Upper lobe of left lung (tissue), 6 donors: ENCODE results near the gene AHSG. TPM values are rescaled to one million over a fixed set of nuclear protein-coding genes. Genes with fewer than 3 reads are reported as not detected.

ENCODE experiments used
- ATAC-seq, 2 donors: fragments of 200-7000 bp; cut with Tn5 transposase; one replicate each; pipeline ENCODE4 v1.9.1; 2022; ENCODE audit warnings: mild to moderate bottlenecking in 2 of 2, moderate library complexity in 2 of 2; ENCODE audit not compliant: low FRiP score in 2 of 2
- DNase-seq, 2 donors: peaks; one replicate each; pipeline ENCODE4 v3.0.0-alpha.2; 2019 to 2020
- H3K27ac ChIP-seq, 4 donors: fragments of 200-600 bp; sonication (generic); one replicate each; pipeline ENCODE4 v1.5.1; 2016 to 2019
- H3K27me3 ChIP-seq, 4 donors: fragments of 200-600 bp; sonication (generic); one replicate each; pipeline ENCODE4 v1.5.1; 2017 to 2019
- H3K36me3 ChIP-seq, 4 donors: fragments of 200-600 bp; sonication (generic); one replicate each; pipeline ENCODE4 v1.5.1; 2016 to 2019
- H3K4me1 ChIP-seq, 4 donors: fragments of 200-600 bp; sonication (generic); one replicate each; pipeline ENCODE4 v1.5.1; 2018 to 2019
- H3K4me3 ChIP-seq, 4 donors: fragments of 200-600 bp; sonication (generic); one replicate each; pipeline ENCODE4 v1.5.1; 2017 to 2019; ENCODE audit warnings: mild to moderate bottlenecking in 2 of 4, moderate library complexity in 1 of 4
- H3K9me3 ChIP-seq, 4 donors: fragments of 200-600 bp; sonication (generic); one replicate each; pipeline ENCODE4 v1.5.1; 2018 to 2019
- EP300 ChIP-seq, 4 donors: sonication (generic); formaldehyde crosslinking; IDR thresholded peaks; one replicate each; pipeline ENCODE4 v1.5.1; 2017; ENCODE audit warnings: antibody characterized with exemption in 4 of 4, control low read depth in 2 of 4
- POLR2A ChIP-seq, 4 donors: fragments of 450-650 bp; IDR thresholded peaks; one replicate each; pipeline ENCODE4 v1.5.1; 2016 to 2017; ENCODE audit warnings: antibody characterized with exemption in 4 of 4, mild to moderate bottlenecking in 2 of 4
- POLR2AphosphoS5 ChIP-seq, 2 donors: sonication (generic); formaldehyde crosslinking; IDR thresholded peaks; one replicate each; pipeline ENCODE4 v1.5.1; 2017; ENCODE audit warnings: antibody characterized with exemption in 2 of 2
- WGBS, 2 donors: methylation state at CpG; one replicate each; pipeline ENCODE4 v1.1.5; 2017 to 2018; 5-methylcytosine and 5-hydroxymethylcytosine counted together
- total RNA-seq, 6 donors: library from RNA; depleted of rRNA in 4 of 6; stranded (reverse); fragments of >200 nt in 4 of 6; gene quantifications; one replicate each; pipeline versions ENCODE4 v1.1.0 to v1.2.1, GENCODE V29; 2016 to 2021
- TF ChIP-seq, protein P1 (sequence below), 6 experiments: fragments of 450-650 bp in 4 of 6; fragments of 200-600 bp in 2 of 6; sonication (generic) in 2 of 6; IDR thresholded peaks; one replicate each; pipeline ENCODE4 v1.5.1; 2016 to 2019; ENCODE audit warnings: antibody characterized with exemption in 6 of 6
- donor health status: DM: no; HTN: no; CAD: no; lungs with moderate emphysema.
- donor health status: DM: no; HTN: yes; CAD: no; lungs with severe emphysema.

Gene AHSG
- total RNA-seq, 6 donors from 2014 or later, result 1.1 to 1.5 TPM; not detected in 4

- H3K4me1 ChIP-seq, result peaks cover 7 to 10% (median 8%) of the 10 kb centered on the region in 4 donors
Observed at GRCh38 chr3:186617036-186617946, 4.4 kb downstream of the AHSG start.

GRCh38 chr3:186618318-186618938 lies 5.6 kb downstream of the AHSG start:
- no peak for DNase-seq
- Histone ChIP-seq H3K4me1 (peaks cover 7 to 10% (median 8%) of the 10 kb centered on the region in 4 donors), H3K4me3 (no peak overlapping the region), H3K27ac (no peak overlapping the region), H3K9me3 (no peaks in the 10 kb centered on the region), H3K27me3 (no peaks in the 10 kb centered on the region), H3K36me3 (no peaks in the 10 kb centered on the region)
- no peak for TF ChIP-seq POLR2AphosphoS5 (IDR thresholded peaks at IDR 0.05)
- TF ChIP-seq, protein P1, sequence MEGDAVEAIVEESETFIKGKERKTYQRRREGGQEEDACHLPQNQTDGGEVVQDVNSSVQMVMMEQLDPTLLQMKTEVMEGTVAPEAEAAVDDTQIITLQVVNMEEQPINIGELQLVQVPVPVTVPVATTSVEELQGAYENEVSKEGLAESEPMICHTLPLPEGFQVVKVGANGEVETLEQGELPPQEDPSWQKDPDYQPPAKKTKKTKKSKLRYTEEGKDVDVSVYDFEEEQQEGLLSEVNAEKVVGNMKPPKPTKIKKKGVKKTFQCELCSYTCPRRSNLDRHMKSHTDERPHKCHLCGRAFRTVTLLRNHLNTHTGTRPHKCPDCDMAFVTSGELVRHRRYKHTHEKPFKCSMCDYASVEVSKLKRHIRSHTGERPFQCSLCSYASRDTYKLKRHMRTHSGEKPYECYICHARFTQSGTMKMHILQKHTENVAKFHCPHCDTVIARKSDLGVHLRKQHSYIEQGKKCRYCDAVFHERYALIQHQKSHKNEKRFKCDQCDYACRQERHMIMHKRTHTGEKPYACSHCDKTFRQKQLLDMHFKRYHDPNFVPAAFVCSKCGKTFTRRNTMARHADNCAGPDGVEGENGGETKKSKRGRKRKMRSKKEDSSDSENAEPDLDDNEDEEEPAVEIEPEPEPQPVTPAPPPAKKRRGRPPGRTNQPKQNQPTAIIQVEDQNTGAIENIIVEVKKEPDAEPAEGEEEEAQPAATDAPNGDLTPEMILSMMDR (IDR thresholded peaks at IDR 0.05), result no peak
- no peak for TF ChIP-seq POLR2A (IDR thresholded peaks at IDR 0.05)
- TF ChIP-seq EP300 (IDR thresholded peaks at IDR 0.05), result no peak
- WGBS, 2 donors, result 63 to 80% methylated on average over 8 of the region's 8 CpGs
- ATAC-seq, result no peak

More at GRCh38 chr3:186617036-186617946, 4.4 kb downstream of the AHSG start:
- Histone ChIP-seq H3K27me3 (no peaks in the 10 kb centered on the region), H3K4me3 (no peak overlapping the region), H3K36me3 (no peaks in the 10 kb centered on the region), H3K27ac (peak overlapping the region in 1 of 4 donors; percentile 19), H3K9me3 (no peaks in the 10 kb centered on the region)
- whole genome bisulfite sequencing, 2 donors, result 20 to 28% methylated on average over 19 to 31 of the region's 31 CpGs
- TF ChIP-seq EP300 (IDR thresholded peaks at IDR 0.05), result no peak
- TF ChIP-seq, protein P1 (IDR thresholded peaks at IDR 0.05), result peak; percentile 71 to 93 (median 88)
- ATAC-seq (peak; percentile 95 to 96), DNase-seq (peak; percentile 89 to 92)

DNA sequence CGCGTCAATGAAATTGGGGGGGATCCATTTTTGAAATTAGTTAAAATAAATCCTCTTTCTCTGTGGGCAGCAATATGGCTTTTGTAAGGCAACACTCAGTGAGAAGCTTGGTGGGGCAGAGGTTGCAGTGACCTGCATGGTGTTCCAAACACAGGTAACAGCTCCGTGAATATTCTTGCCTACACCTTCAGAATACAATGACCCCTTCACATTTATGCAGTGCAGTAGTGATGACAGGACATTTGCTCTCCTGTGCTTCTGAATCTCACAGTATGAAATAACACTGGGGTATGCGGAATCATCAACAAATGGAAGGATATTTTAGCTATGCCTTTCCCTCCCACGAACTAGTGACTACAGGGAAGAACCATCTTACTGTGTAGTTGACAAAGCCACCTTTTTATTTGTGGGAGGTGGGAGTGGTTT lies 6.9 kb downstream of the AHSG start:
- Histone ChIP-seq H3K36me3 (no peaks in the 10 kb centered on the region), H3K27ac (no peak overlapping the region), H3K4me3 (no peak overlapping the region), H3K4me1 (peaks cover 7 to 10% (median 8%) of the 10 kb centered on the region in 4 donors), H3K9me3 (no peaks in the 10 kb centered on the region), H3K27me3 (no peaks in the 10 kb centered on the region)
- TF ChIP-seq POLR2A (IDR thresholded peaks at IDR 0.05), result no peak
- no peak for TF ChIP-seq EP300 (IDR thresholded peaks at IDR 0.05)
- TF ChIP-seq, protein P1 (IDR thresholded peaks at IDR 0.05), result no peak
- DNase-seq (no peak), ATAC-seq (no peak)
- WGBS, 2 donors, result 91 to 93% methylated on average over 5 of the region's 5 CpGs

- Histone ChIP-seq H3K9me3 (no peaks in the 10 kb centered on the region), H3K27me3 (no peaks in the 10 kb centered on the region), H3K27ac (no peak overlapping the region), H3K36me3 (no peaks in the 10 kb centered on the region), H3K4me1 (peaks cover 7 to 10% (median 8%) of the 10 kb centered on the region in 4 donors), H3K4me3 (no peak overlapping the region)
- WGBS, 2 donors, result 85 to 87% methylated on average over 16 of the region's 17 CpGs
- ATAC-seq, result no peak
- TF ChIP-seq, protein P1 (IDR thresholded peaks at IDR 0.05), result no peak
- no peak for TF ChIP-seq POLR2AphosphoS5 (IDR thresholded peaks at IDR 0.05)
- no peak for TF ChIP-seq POLR2A (IDR thresholded peaks at IDR 0.05)
- no peak for TF ChIP-seq EP300 (IDR thresholded peaks at IDR 0.05)
- DNase-seq, result peak in 1 of 2 donors; percentile 52
Observed at GRCh38 chr3:186620213-186621092, 7.6 kb downstream of the AHSG start.
